ENCODE data around the gene COL9A2. TPM values are rescaled to one million over a fixed set of nuclear protein-coding genes. Genes with fewer than 3 reads are reported as not detected.

The COL9A2 gene
- total RNA-seq, 4 donors from 2014 or later = 3.3 to 5.4 (median 3.6) TPM

- WGBS = 89% methylated on average over 1 of the region's 1 CpG
- H3K9me3 ChIP-seq = no peaks in the 10 kb centered on the region
- TF ChIP-seq EP300 (IDR thresholded peaks at IDR 0.05) = no peak
- no peak for TF ChIP-seq POLR2AphosphoS5 (IDR thresholded peaks at IDR 0.05)
- TF ChIP-seq POLR2A (IDR thresholded peaks at IDR 0.05) = no peak
- TF ChIP-seq CTCF (IDR thresholded peaks at IDR 0.05) = no peak
- no peaks in the 10 kb centered on the region for H3K36me3 ChIP-seq
- peaks cover 10% of the 10 kb centered on the region for H3K27me3 ChIP-seq
- DNase-seq (ENCODE audit: low spot score in 2 of 2) = no peak
- no peak overlapping the region for H3K27ac ChIP-seq
- H3K4me3 ChIP-seq = no peak overlapping the region
- H3K4me1 ChIP-seq = peaks cover 3% of the 10 kb centered on the region
Measured at GRCh38 chr1:40300249-40300567, 16.9 kb downstream of the COL9A2 start.

GRCh38 chr1:40299366-40300248, 17.5 kb downstream of the COL9A2 start:
- H3K27ac ChIP-seq = no peak overlapping the region
- H3K4me3 ChIP-seq = no peak overlapping the region
- H3K4me1 ChIP-seq = peaks cover 3% of the 10 kb centered on the region
- DNase-seq (ENCODE audit: low spot score in 2 of 2) = peak in 1 of 2 donors; percentile 54
- peaks cover 2% of the 10 kb centered on the region for H3K36me3 ChIP-seq
- no peaks in the 10 kb centered on the region for H3K9me3 ChIP-seq
- peaks cover 10% of the 10 kb centered on the region for H3K27me3 ChIP-seq
- WGBS = 54% methylated on average over 8 of the region's 8 CpGs
- TF ChIP-seq EP300 (IDR thresholded peaks at IDR 0.05) (no peak), CTCF (IDR thresholded peaks at IDR 0.05) (no peak), POLR2AphosphoS5 (IDR thresholded peaks at IDR 0.05) (no peak), POLR2A (IDR thresholded peaks at IDR 0.05) (no peak)

GRCh38 chr1:40291293-40291692, 25.8 kb downstream of the COL9A2 start:
- WGBS = 93% methylated on average over 2 of the region's 2 CpGs
- H3K9me3 ChIP-seq = no peaks in the 10 kb centered on the region
- TF ChIP-seq POLR2AphosphoS5 (IDR thresholded peaks at IDR 0.05) = no peak
- no peak for TF ChIP-seq POLR2A (IDR thresholded peaks at IDR 0.05)
- no peak for TF ChIP-seq CTCF (IDR thresholded peaks at IDR 0.05)
- TF ChIP-seq EP300 (IDR thresholded peaks at IDR 0.05) = no peak
- no peaks in the 10 kb centered on the region for H3K27me3 ChIP-seq
- DNase-seq (ENCODE audit: low spot score in 2 of 2) = no peak
- no peaks in the 10 kb centered on the region for H3K4me1 ChIP-seq
- H3K4me3 ChIP-seq = no peak overlapping the region
- H3K36me3 ChIP-seq = peaks cover 75% of the 10 kb centered on the region
- no peak overlapping the region for H3K27ac ChIP-seq

GRCh38 chr1:40281853-40282252, 35.2 kb downstream of the COL9A2 start:
- H3K9me3 ChIP-seq = no peaks in the 10 kb centered on the region
- WGBS = 74% methylated on average over 2 of the region's 2 CpGs
- no peak overlapping the region for H3K4me3 ChIP-seq
- H3K36me3 ChIP-seq = peaks cover 52% of the 10 kb centered on the region
- H3K27ac ChIP-seq = no peak overlapping the region
- no peak for DNase-seq (ENCODE audit: low spot score in 2 of 2)
- no peaks in the 10 kb centered on the region for H3K27me3 ChIP-seq
- no peaks in the 10 kb centered on the region for H3K4me1 ChIP-seq
- TF ChIP-seq EP300 (IDR thresholded peaks at IDR 0.05) (no peak), CTCF (IDR thresholded peaks at IDR 0.05) (no peak), POLR2AphosphoS5 (IDR thresholded peaks at IDR 0.05) (no peak), POLR2A (IDR thresholded peaks at IDR 0.05) (no peak)

- Histone ChIP-seq H3K4me3 (no peak overlapping the region), H3K27me3 (no peaks in the 10 kb centered on the region), H3K9me3 (no peaks in the 10 kb centered on the region), H3K36me3 (peaks cover 54% of the 10 kb centered on the region), H3K4me1 (no peaks in the 10 kb centered on the region), H3K27ac (no peak overlapping the region)
- 97% methylated on average over 3 of the region's 3 CpGs for WGBS
- DNase-seq (ENCODE audit: low spot score in 2 of 2) = no peak
- TF ChIP-seq POLR2AphosphoS5 (IDR thresholded peaks at IDR 0.05) (no peak), EP300 (IDR thresholded peaks at IDR 0.05) (no peak), CTCF (IDR thresholded peaks at IDR 0.05) (no peak), POLR2A (IDR thresholded peaks at IDR 0.05) (no peak)
Measured at GRCh38 chr1:40276122-40276521, 41.0 kb downstream of the COL9A2 start.

Data from suprapubic skin (tissue), 4 donors.